Uterus (tissue), 4 donors: ENCODE results near the gene PORCN. TPM values are rescaled to one million over a fixed set of nuclear protein-coding genes. Genes with fewer than 3 reads are reported as not detected.
"Not testable (repeated sequence)": the region's sequence is repeated elsewhere in the genome, so short reads cannot be mapped to it uniquely, and the experiment has no call there.

Source experiments
- DNase-seq, 2 donors: peaks; one replicate each; pipeline ENCODE4 v3.0.0-alpha.2; 2019 to 2020
- H3K27ac ChIP-seq, 2 donors: fragments of 200-600 bp; sonication (generic); 1 replicate in 1 of 2; 2 replicates in 1 of 2; pipeline ENCODE4 v1.5.1; 2016 to 2018
- H3K27me3 ChIP-seq, 2 donors: fragments of 200-600 bp; sonication (generic); one replicate each; pipeline ENCODE4 v1.5.1; 2018 to 2019; ENCODE audit warnings: control low read depth in 1 of 2
- H3K36me3 ChIP-seq, 2 donors: fragments of 200-600 bp; sonication (generic); one replicate each; pipeline ENCODE4 v1.5.1; 2019; ENCODE audit warnings: control low read depth in 1 of 2
- H3K4me1 ChIP-seq, 2 donors: fragments of 200-600 bp; sonication (generic); one replicate each; pipeline ENCODE4 v1.5.1; 2018 to 2019; ENCODE audit warnings: control low read depth in 1 of 2
- H3K4me3 ChIP-seq, 2 donors: fragments of 200-600 bp; sonication (generic); 1 replicate in 1 of 2; 2 replicates in 1 of 2; pipeline ENCODE4 v1.5.1; 2018 to 2019; ENCODE audit warnings: mild to moderate bottlenecking in 1 of 2
- H3K9me3 ChIP-seq, 2 donors: fragments of 200-600 bp; sonication (generic); one replicate each; pipeline ENCODE4 v1.5.1; 2019; ENCODE audit warnings: control low read depth in 1 of 2
- CTCF ChIP-seq, 4 experiments: fragments of 200-600 bp in 2 of 4; fragments of 450-650 bp in 2 of 4; sonication (generic) in 2 of 4; IDR thresholded peaks; one replicate each; pipeline ENCODE4 v1.5.1; 2016 to 2019; ENCODE audit warnings: antibody characterized with exemption in 4 of 4, mild to moderate bottlenecking in 2 of 4, moderate library complexity in 1 of 4
- POLR2A ChIP-seq, 2 donors: fragments of 450-650 bp; IDR thresholded peaks; one replicate each; pipeline ENCODE4 v1.6.1; 2016; ENCODE audit warnings: antibody characterized with exemption in 2 of 2, mild to moderate bottlenecking in 1 of 2, moderate library complexity in 1 of 2
- intact Hi-C: fragments of 100-400 bp; cut with DNase I; formaldehyde crosslinking; loops from one replicate; pipeline ENCODE4 v1.15.1; 2023; ENCODE audit warnings: low total_unique reads
- total RNA-seq, 4 donors: library from RNA; depleted of rRNA in 3 of 4; stranded (reverse); fragments of >200 nt in 3 of 4; gene quantifications; one replicate each; pipeline versions ENCODE4 v1.1.0 to v1.2.4, GENCODE V29; 2014 to 2023
- donor health status: DM: yes; HTN: yes; CAD: no.

Gene PORCN
- total RNA-seq, 4 donors from 2014 or later, result 0.77 to 16.5 (median 4.8) TPM

DNA sequence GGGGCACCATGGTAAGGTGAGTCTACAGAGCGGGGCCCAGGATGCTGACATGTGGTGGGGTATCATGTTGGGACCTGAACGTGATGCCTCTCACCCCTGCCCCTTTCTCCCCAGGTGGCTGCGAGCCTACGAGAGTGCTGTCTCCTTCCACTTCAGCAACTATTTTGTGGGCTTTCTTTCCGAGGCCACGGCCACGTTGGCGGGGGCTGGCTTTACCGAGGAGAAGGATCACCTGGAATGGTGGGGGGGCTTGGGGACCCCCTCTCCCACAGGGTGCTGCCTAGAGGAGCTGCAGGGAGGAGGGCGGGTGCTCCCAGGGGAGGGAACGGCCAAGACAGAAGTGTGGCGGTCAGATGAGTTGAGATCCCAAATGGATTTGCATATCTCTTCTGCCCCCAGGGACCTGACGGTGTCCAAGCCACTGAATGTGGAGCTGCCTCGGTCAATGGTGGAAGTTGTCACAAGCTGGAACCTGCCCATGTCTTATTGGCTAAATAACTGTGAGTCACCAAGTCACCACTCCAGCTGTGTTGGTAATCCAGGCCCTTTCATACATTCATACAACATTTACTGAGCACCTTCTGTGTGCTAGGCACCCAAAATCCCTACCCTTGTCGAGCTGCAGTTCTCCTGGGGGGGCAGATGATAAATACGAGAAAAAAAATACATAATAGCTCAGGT is 5.5 kb downstream of the PORCN start:
- H3K36me3 ChIP-seq, result no peaks in the 10 kb centered on the region
- TF ChIP-seq CTCF (IDR thresholded peaks at IDR 0.05), result no peak
- no peak for TF ChIP-seq POLR2A (IDR thresholded peaks at IDR 0.05)
- H3K27ac ChIP-seq, result no peak overlapping the region
- H3K4me1 ChIP-seq, result no peaks in the 10 kb centered on the region
- no peaks in the 10 kb centered on the region for H3K27me3 ChIP-seq
- DNase-seq, result no peak
- intact Hi-C loops, result no loop called here
- no peak overlapping the region for H3K4me3 ChIP-seq
- no peaks in the 10 kb centered on the region for H3K9me3 ChIP-seq

DNA sequence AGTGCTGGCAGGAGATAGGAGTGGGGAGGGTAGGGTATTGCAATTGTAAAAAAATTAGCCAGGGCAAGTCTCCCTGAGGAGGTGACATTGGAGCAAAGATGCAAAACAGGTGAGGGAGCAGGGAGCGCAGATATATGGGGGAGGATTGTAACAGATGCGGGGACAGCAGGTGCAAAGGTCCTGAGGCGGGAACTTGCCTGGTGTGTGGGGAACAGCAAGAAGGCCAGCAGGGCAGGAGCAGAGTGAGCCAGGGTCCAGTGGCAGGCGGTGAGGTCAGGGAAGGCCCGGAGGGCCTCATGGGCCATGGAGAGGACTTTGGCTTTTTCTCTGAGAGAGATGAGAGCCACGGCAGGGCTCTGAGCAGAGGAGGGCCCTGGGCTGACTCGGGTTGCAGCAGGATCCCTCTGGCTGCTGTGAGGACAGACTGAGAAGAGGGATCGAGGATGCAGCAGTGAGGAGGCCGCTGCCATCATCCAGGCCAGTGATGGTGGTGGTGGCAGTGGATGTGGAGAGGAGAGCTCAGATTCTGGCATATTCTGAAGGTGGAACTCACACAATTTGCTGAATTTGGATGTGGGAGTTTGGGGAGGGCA is 6.2 kb downstream of the PORCN start:
- DNase-seq, result no peak
- Histone ChIP-seq H3K4me3 (no peak overlapping the region), H3K9me3 (no peaks in the 10 kb centered on the region), H3K4me1 (no peaks in the 10 kb centered on the region), H3K36me3 (no peaks in the 10 kb centered on the region), H3K27me3 (no peaks in the 10 kb centered on the region), H3K27ac (no peak overlapping the region)
- intact Hi-C loops, result no loop called here
- TF ChIP-seq CTCF (IDR thresholded peaks at IDR 0.05) (no peak), POLR2A (IDR thresholded peaks at IDR 0.05) (no peak)

- Histone ChIP-seq H3K9me3 (no peaks in the 10 kb centered on the region), H3K27ac (no peak overlapping the region), H3K27me3 (no peaks in the 10 kb centered on the region), H3K4me3 (no peak overlapping the region), H3K4me1 (no peaks in the 10 kb centered on the region), H3K36me3 (no peaks in the 10 kb centered on the region)
- no peak for DNase-seq
- TF ChIP-seq POLR2A (IDR thresholded peaks at IDR 0.05) (no peak), CTCF (IDR thresholded peaks at IDR 0.05) (no peak)
- intact Hi-C loops, result no loop called here
Observed at GRCh38 chrX:48515842-48516241, 7.0 kb downstream of the PORCN start.

DNA sequence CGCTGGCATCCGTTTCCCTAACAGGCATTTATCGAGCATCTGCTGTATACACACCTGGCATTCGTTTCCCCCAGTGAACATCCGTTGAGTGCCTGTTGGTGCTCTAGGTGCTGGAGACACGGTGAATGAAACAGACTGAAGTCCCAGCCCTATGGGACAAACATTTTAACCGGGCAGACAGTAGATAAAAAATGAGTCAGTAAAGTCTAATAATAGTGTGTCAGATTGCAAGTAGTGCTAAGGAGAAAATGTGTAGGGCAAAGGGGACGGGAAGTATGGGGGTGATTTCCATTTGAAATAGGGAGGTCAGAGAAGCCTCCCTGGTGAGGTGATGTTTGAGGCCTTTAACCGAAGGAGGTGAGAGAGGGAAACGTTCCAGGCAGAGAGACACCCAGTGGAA is 7.5 kb downstream of the PORCN start:
- Histone ChIP-seq H3K27me3 (no peaks in the 10 kb centered on the region), H3K4me1 (no peaks in the 10 kb centered on the region), H3K4me3 (no peak overlapping the region), H3K9me3 (no peaks in the 10 kb centered on the region), H3K27ac (no peak overlapping the region), H3K36me3 (no peaks in the 10 kb centered on the region)
- intact Hi-C loops, result no loop called here
- TF ChIP-seq CTCF (IDR thresholded peaks at IDR 0.05) (no peak), POLR2A (IDR thresholded peaks at IDR 0.05) (no peak)
- no peak for DNase-seq

DNA sequence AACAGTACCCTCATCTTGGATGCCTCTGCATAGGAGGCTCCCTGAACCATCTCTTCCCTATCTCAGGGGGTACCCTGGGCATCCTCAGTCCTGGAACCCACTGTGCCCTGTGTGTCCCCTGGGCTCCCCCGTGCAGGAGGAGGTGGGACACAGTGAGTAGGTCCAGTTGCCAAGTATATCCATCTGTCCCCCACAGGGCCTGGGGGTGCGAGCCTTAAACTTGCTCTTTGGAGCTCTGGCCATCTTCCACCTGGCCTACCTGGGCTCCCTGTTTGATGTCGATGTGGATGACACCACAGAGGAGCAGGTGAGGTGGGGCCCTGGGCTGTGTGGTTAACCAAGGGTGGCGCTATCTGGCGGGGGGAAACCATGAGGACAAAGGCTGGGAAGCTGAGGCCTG is 8.2 kb downstream of the PORCN start:
- TF ChIP-seq POLR2A (IDR thresholded peaks at IDR 0.05) (no peak), CTCF (IDR thresholded peaks at IDR 0.05) (no peak)
- Histone ChIP-seq H3K27ac (no peak overlapping the region), H3K9me3 (no peaks in the 10 kb centered on the region), H3K4me1 (no peaks in the 10 kb centered on the region), H3K27me3 (no peaks in the 10 kb centered on the region), H3K4me3 (no peak overlapping the region), H3K36me3 (no peaks in the 10 kb centered on the region)
- intact Hi-C loops, result no loop called here
- DNase-seq, result no peak

GRCh38 chrX:48519481-48519880 is 10.7 kb downstream of the PORCN start:
- H3K36me3 ChIP-seq, H3K9me3 ChIP-seq, DNase-seq, H3K4me3 ChIP-seq, H3K27me3 ChIP-seq, H3K4me1 ChIP-seq, H3K27ac ChIP-seq, intact Hi-C loops: not testable (repeated sequence)
